SU-DHL-6 (cell line): ENCODE measurements around the gene FMO5.

ENCODE experiments used
- H2AFZ ChIP-seq: fragments of 200-600 bp; sonication (generic); 2 replicates; pipeline ENCODE4 v1.6.1; 2014; ENCODE audit warnings: low read depth, mild to moderate bottlenecking, moderate library complexity, mixed read lengths, antibody characterized with exemption, low read length; ENCODE audit not compliant: severe bottlenecking
- H3F3A ChIP-seq: fragments of 200-600 bp; shearing (Covaris generic); 2 replicates; pipeline ENCODE4 v1.6.0; 2016; ENCODE audit warnings: antibody characterized with exemption, mild to moderate bottlenecking; ENCODE audit not compliant: insufficient read depth
- H3K27ac ChIP-seq: fragments of 200-600 bp; sonication (generic); 2 replicates; pipeline ENCODE4 v1.5.1; 2016; ENCODE audit warnings: low read depth, mild to moderate bottlenecking, low read length, moderate library complexity, mixed read lengths
- H3K27me3 ChIP-seq: fragments of 200-600 bp; sonication (generic), shearing (Covaris generic); 2 replicates; pipeline ENCODE4 v1.6.0; 2014; ENCODE audit warnings: mild to moderate bottlenecking, low read length
- H3K36me3 ChIP-seq: fragments of 200-600 bp; sonication (generic); 2 replicates; pipeline ENCODE4 v1.6.1; 2014; ENCODE audit warnings: mild to moderate bottlenecking, low read length, mixed read lengths
- H3K4me2 ChIP-seq: fragments of 300-600, 200-600 bp; shearing (Covaris generic), sonication (generic); 2 replicates; pipeline ENCODE4 v1.6.0; 2014; ENCODE audit warnings: low read length, low read depth, mild to moderate bottlenecking; ENCODE audit not compliant: poor library complexity, severe bottlenecking
- H3K4me3 ChIP-seq: fragments of 200-600 bp; sonication (generic); 2 replicates; pipeline ENCODE4 v1.5.1; 2014; ENCODE audit warnings: antibody characterized with exemption, low read length, mild to moderate bottlenecking, mixed read lengths; ENCODE audit not compliant: insufficient read depth, poor library complexity, severe bottlenecking
- H3K79me2 ChIP-seq: fragments of 200-600 bp; sonication (generic); 2 replicates; pipeline ENCODE4 v1.6.1; 2014; ENCODE audit warnings: mild to moderate bottlenecking, low read length, moderate library complexity; ENCODE audit not compliant: insufficient read depth
- H3K9ac ChIP-seq: fragments of 200-600 bp; sonication (generic); 2 replicates; pipeline ENCODE4 v1.7.0; 2014; ENCODE audit warnings: mild to moderate bottlenecking, low read length
- H3K9me2 ChIP-seq: fragments of 200-600 bp; sonication (generic); replicated peaks from 2 replicates; pipeline ENCODE4 v1.6.1; 2014; ENCODE audit warnings: low read length; ENCODE audit not compliant: insufficient read depth
- H3K9me3 ChIP-seq: fragments of 200-600 bp; sonication (generic); 2 replicates; pipeline ENCODE4 v1.6.1; 2014; ENCODE audit warnings: low read length, mixed read lengths; ENCODE audit not compliant: insufficient read depth
- H4K20me1 ChIP-seq: fragments of 200-600 bp; sonication (generic); 2 replicates; pipeline ENCODE4 v1.6.1; 2014; ENCODE audit warnings: low read depth, mild to moderate bottlenecking, antibody characterized with exemption, low read length, moderate library complexity, mixed read lengths
- EZH2phosphoT487 ChIP-seq: fragments of 200-600 bp; sonication (generic), shearing (Covaris generic); conservative IDR thresholded peaks from 2 replicates; pipeline ENCODE4 v1.6.1; 2018; ENCODE audit warnings: mild to moderate bottlenecking, antibody characterized with exemption, low read length, moderate library complexity, mixed read lengths
- TF ChIP-seq, protein P1 (sequence below): fragments of 200-600 bp; sonication (generic); IDR thresholded peaks from one replicate; pipeline ENCODE4 v1.5.1; 2017; ENCODE audit warnings: antibody characterized with exemption, mild to moderate bottlenecking, low read length, moderate library complexity; ENCODE audit not compliant: insufficient read depth, poor library complexity, severe bottlenecking

FMO5 gene

GRCh38 chr1:147213271-147213670, 11.9 kb downstream of the FMO5 start:
- Histone ChIP-seq H3K4me3 (no peak overlapping the region), H3K9me3 (no peaks in the 10 kb centered on the region), H3K4me2 (no peak overlapping the region), H3K9ac (no peak overlapping the region), H4K20me1 (no peaks in the 10 kb centered on the region), H3K27me3 (no peaks in the 10 kb centered on the region), H2AFZ (no peak overlapping the region), H3K9me2 (no peaks in the 10 kb centered on the region), H3F3A (no peaks in the 10 kb centered on the region), H3K36me3 (no peaks in the 10 kb centered on the region), H3K79me2 (no peaks in the 10 kb centered on the region), H3K27ac (no peak overlapping the region)
- TF ChIP-seq, protein P1, sequence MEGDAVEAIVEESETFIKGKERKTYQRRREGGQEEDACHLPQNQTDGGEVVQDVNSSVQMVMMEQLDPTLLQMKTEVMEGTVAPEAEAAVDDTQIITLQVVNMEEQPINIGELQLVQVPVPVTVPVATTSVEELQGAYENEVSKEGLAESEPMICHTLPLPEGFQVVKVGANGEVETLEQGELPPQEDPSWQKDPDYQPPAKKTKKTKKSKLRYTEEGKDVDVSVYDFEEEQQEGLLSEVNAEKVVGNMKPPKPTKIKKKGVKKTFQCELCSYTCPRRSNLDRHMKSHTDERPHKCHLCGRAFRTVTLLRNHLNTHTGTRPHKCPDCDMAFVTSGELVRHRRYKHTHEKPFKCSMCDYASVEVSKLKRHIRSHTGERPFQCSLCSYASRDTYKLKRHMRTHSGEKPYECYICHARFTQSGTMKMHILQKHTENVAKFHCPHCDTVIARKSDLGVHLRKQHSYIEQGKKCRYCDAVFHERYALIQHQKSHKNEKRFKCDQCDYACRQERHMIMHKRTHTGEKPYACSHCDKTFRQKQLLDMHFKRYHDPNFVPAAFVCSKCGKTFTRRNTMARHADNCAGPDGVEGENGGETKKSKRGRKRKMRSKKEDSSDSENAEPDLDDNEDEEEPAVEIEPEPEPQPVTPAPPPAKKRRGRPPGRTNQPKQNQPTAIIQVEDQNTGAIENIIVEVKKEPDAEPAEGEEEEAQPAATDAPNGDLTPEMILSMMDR = no peak
- no peak for TF ChIP-seq EZH2phosphoT487

GRCh38 chr1:147211577-147211976, 13.6 kb downstream of the FMO5 start:
- H3F3A ChIP-seq = no peaks in the 10 kb centered on the region
- TF ChIP-seq, protein P1 = no peak
- TF ChIP-seq EZH2phosphoT487 = no peak
- H3K9me3 ChIP-seq = no peaks in the 10 kb centered on the region
- H3K27ac ChIP-seq = no peak overlapping the region
- no peak overlapping the region for H3K4me3 ChIP-seq
- H3K9me2 ChIP-seq = no peaks in the 10 kb centered on the region
- H4K20me1 ChIP-seq = no peaks in the 10 kb centered on the region
- no peak overlapping the region for H3K9ac ChIP-seq
- H2AFZ ChIP-seq = no peak overlapping the region
- H3K36me3 ChIP-seq = no peaks in the 10 kb centered on the region
- no peaks in the 10 kb centered on the region for H3K27me3 ChIP-seq
- H3K79me2 ChIP-seq = no peaks in the 10 kb centered on the region
- no peak overlapping the region for H3K4me2 ChIP-seq

GRCh38 chr1:147210987-147211386, 14.2 kb downstream of the FMO5 start:
- H3K36me3 ChIP-seq = no peaks in the 10 kb centered on the region
- no peaks in the 10 kb centered on the region for H3F3A ChIP-seq
- H2AFZ ChIP-seq = no peak overlapping the region
- H3K9me3 ChIP-seq = no peaks in the 10 kb centered on the region
- no peak overlapping the region for H3K27ac ChIP-seq
- no peak overlapping the region for H3K4me3 ChIP-seq
- TF ChIP-seq, protein P1 = no peak
- no peak for TF ChIP-seq EZH2phosphoT487
- no peaks in the 10 kb centered on the region for H3K9me2 ChIP-seq
- H3K79me2 ChIP-seq = no peaks in the 10 kb centered on the region
- no peak overlapping the region for H3K4me2 ChIP-seq
- H4K20me1 ChIP-seq = no peaks in the 10 kb centered on the region
- no peaks in the 10 kb centered on the region for H3K27me3 ChIP-seq
- no peak overlapping the region for H3K9ac ChIP-seq
